Thoracic aorta (tissue), 2 donors: ENCODE data around the gene POMGNT1. TPM values are rescaled to one million over a fixed set of nuclear protein-coding genes. Genes with fewer than 3 reads are reported as not detected.
A peak's percentile ranks its signal among the peaks of the same experiment; 100 is the strongest.

ENCODE experiments used
- ATAC-seq: fragments of 150-250 bp; one replicate; pipeline ENCODE4 v1.8.0; 2017; ENCODE audit warnings: low read depth; ENCODE audit not compliant: insufficient number of reproducible peaks, low FRiP score
- DNase-seq: peaks from one replicate; pipeline ENCODE4 v3.0.0-alpha.2; 2020; ENCODE audit warnings: low spot score
- H3K27ac ChIP-seq, 2 donors: fragments of 200-600 bp; sonication (generic); 1 replicate in 1 of 2; 2 replicates in 1 of 2; pipeline ENCODE4 v1.5.1; 2016; ENCODE audit warnings: mild to moderate bottlenecking in 2 of 2, moderate library complexity in 2 of 2
- H3K27me3 ChIP-seq: fragments of 200-600 bp; sonication (generic); replicated peaks from 2 replicates; pipeline ENCODE4 v1.6.0; 2016; ENCODE audit warnings: mild to moderate bottlenecking; ENCODE audit not compliant: insufficient read depth
- H3K36me3 ChIP-seq: fragments of 200-600 bp; sonication (generic); one replicate; pipeline ENCODE4 v1.5.1; 2016
- H3K4me1 ChIP-seq, 2 donors: fragments of 200-600 bp; sonication (generic); 1 replicate in 1 of 2; 2 replicates in 1 of 2; pipeline versions ENCODE4 v1.5.1 to v1.6.0; 2016; ENCODE audit warnings: low read depth in 2 of 2, mild to moderate bottlenecking in 1 of 2; ENCODE audit not compliant: control insufficient read depth in 1 of 2
- H3K4me3 ChIP-seq: fragments of 200-600 bp; sonication (generic); 2 replicates; pipeline ENCODE4 v1.5.1; 2016; ENCODE audit warnings: mild to moderate bottlenecking
- H3K9me3 ChIP-seq: fragments of 200-600 bp; sonication (generic); 2 replicates; pipeline ENCODE4 v1.5.1; 2016
- CTCF ChIP-seq: fragments of 200-600 bp; sonication (generic); IDR thresholded peaks from one replicate; pipeline ENCODE4 v1.5.1; 2019; ENCODE audit warnings: antibody characterized with exemption
- total RNA-seq, 2 donors: library from RNA; depleted of rRNA; stranded (reverse); fragments of >200 nt; gene quantifications; one replicate each; pipeline versions ENCODE4 v1.1.0 to v1.2.3, GENCODE V29; 2016

Gene POMGNT1
- total RNA-seq, 2 donors from 2014 or later, result 53.8 to 66.9 TPM

GRCh38 chr1:46211051-46211450 lies 12.8 kb upstream of the POMGNT1 start:
- DNase-seq, result no peak
- Histone ChIP-seq H3K27ac (no peak overlapping the region), H3K9me3 (no peaks in the 10 kb centered on the region), H3K4me1 (peaks cover 4 to 12% of the 10 kb centered on the region in 2 donors), H3K36me3 (peaks cover 9% of the 10 kb centered on the region), H3K4me3 (no peak overlapping the region), H3K27me3 (no peaks in the 10 kb centered on the region)
- no peak for ATAC-seq
- TF ChIP-seq CTCF, result no peak

- TF ChIP-seq CTCF, result no peak
- no peak for DNase-seq
- Histone ChIP-seq H3K36me3 (peaks cover 9% of the 10 kb centered on the region), H3K4me3 (no peak overlapping the region), H3K27ac (no peak overlapping the region), H3K4me1 (peaks cover 9 to 17% of the 10 kb centered on the region in 2 donors), H3K9me3 (no peaks in the 10 kb centered on the region), H3K27me3 (no peaks in the 10 kb centered on the region)
- ATAC-seq, result no peak
These were observed 12.3 kb upstream of the POMGNT1 start for GRCh38 chr1:46210561-46210960.

- TF ChIP-seq CTCF, result no peak
- Histone ChIP-seq H3K4me3 (no peak overlapping the region), H3K27ac (peak overlapping the region; percentile 51 to 97), H3K36me3 (peaks cover 9% of the 10 kb centered on the region), H3K4me1 (peaks cover 19 to 36% of the 10 kb centered on the region in 2 donors), H3K27me3 (no peaks in the 10 kb centered on the region), H3K9me3 (no peaks in the 10 kb centered on the region)
- DNase-seq (no peak), ATAC-seq (no peak)
These were observed 8.2 kb upstream of the POMGNT1 start for GRCh38 chr1:46206399-46206798.

- Histone ChIP-seq H3K4me3 (peak overlapping the region; percentile 98), H3K27ac (peak overlapping the region; percentile 51 to 97), H3K9me3 (no peaks in the 10 kb centered on the region), H3K27me3 (no peaks in the 10 kb centered on the region), H3K4me1 (peaks cover 19 to 36% of the 10 kb centered on the region in 2 donors), H3K36me3 (peaks cover 9% of the 10 kb centered on the region)
- no peak for ATAC-seq
- TF ChIP-seq CTCF, result no peak
- DNase-seq, result no peak
These were observed 7.6 kb upstream of the POMGNT1 start for GRCh38 chr1:46205791-46206190.

- Histone ChIP-seq H3K27me3 (no peaks in the 10 kb centered on the region), H3K27ac (peak overlapping the region; percentile 51 to 97), H3K36me3 (peaks cover 9% of the 10 kb centered on the region), H3K4me1 (peaks cover 19 to 36% of the 10 kb centered on the region in 2 donors), H3K9me3 (no peaks in the 10 kb centered on the region), H3K4me3 (peak overlapping the region; percentile 98)
- DNase-seq (no peak), ATAC-seq (no peak)
- TF ChIP-seq CTCF, result no peak
These were observed 6.9 kb upstream of the POMGNT1 start for GRCh38 chr1:46205141-46205540.
